Measurements from ENCODE around the gene SPDEF.

Gene SPDEF

DNA sequence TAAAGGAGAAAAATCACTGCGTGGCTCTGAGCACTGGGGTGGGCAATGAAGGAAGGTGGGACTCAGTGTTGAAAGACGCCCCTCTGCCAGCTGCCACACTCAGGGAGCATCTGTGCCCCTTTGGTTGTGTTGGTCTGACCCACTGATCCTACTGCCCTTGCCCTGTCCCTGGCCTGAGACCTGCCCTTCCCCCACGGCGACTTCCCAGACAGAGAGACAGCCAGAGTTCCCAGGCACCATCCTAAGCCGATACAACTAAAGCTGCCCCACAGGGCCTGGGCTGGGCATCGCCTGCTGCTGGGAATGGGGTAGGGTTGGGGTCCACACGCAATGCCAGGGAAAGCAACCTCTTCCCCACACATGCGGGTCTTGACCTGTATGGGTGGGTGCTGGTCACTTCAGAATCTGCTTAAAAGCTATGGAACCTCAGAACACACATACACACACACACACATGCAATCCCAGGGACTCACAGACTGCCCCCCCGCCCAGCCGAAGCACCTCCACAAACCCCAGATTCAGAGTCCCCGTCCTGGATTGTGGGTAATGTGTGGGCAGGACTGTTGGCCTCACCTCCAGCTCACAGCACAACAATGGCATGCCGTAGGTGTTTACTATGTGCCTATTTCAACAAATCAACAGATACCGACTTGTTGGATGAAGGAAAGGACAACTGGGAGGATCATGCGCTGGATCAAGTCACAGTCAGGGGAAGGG is 10.9 kb upstream of the SPDEF start:
- TF ChIP-seq, protein P1, sequence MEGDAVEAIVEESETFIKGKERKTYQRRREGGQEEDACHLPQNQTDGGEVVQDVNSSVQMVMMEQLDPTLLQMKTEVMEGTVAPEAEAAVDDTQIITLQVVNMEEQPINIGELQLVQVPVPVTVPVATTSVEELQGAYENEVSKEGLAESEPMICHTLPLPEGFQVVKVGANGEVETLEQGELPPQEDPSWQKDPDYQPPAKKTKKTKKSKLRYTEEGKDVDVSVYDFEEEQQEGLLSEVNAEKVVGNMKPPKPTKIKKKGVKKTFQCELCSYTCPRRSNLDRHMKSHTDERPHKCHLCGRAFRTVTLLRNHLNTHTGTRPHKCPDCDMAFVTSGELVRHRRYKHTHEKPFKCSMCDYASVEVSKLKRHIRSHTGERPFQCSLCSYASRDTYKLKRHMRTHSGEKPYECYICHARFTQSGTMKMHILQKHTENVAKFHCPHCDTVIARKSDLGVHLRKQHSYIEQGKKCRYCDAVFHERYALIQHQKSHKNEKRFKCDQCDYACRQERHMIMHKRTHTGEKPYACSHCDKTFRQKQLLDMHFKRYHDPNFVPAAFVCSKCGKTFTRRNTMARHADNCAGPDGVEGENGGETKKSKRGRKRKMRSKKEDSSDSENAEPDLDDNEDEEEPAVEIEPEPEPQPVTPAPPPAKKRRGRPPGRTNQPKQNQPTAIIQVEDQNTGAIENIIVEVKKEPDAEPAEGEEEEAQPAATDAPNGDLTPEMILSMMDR (IDR thresholded peaks at IDR 0.05) = no peak

DNA sequence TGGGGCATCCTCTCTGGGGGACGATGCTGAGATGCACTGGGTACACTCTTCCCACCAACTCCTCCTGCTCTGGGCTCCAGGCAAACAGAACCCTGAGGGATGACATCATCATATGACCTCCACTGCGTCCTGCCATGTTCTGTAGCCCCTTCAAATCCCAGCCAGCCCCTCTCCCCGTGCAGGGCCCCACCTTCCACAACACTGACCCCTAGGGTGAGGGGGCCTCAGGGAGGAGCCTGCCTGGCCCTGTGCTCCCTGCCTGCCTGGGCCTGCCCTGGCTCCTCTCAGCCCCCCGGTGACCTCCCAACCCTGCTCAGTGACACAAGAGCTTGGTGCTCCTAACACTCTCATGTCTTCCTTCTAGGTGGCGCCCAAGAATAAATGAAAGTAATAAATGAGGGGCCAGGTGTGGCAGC is 9.6 kb upstream of the SPDEF start:
- TF ChIP-seq, protein P1 (IDR thresholded peaks at IDR 0.05) = no peak

DNA sequence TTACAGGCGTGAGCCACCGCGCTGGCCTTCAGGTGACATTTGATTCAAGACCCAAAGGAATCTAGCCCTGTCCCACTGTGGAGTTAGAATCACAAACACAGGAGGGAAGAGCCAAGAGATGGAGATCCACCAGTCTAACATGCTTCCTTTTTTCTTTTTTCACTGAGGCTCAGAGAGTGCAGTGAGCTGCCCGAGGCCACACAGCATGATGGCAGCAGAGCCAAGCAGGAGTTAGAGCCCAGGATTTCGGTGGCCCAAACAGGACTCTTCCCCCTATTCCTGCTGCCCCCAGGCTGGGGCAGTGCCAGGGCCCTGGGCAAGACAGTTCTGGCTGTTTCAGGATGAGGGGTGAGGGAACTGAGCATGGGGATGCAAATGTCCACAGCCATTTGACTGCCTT is 8.1 kb upstream of the SPDEF start:
- TF ChIP-seq, protein P1 (IDR thresholded peaks at IDR 0.05) = no peak

DNA sequence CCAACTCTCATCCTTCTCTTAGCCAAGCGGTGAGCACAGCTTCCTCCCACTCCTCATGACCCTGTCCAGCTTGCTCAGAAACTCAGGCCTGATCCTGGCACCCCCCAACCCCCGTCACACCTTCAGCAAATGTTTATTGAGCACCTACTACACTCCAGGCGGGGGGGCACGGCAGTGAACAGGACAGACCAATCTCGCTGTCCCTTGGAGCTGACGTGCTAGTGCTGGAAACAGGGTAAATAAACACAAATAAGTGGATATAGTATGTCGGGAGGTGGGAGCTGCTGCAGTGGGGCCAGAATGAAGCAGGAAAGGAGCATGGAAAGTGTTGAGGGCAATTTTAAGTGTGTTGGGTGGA is 7.4 kb upstream of the SPDEF start:
- TF ChIP-seq, protein P1 (IDR thresholded peaks at IDR 0.05) = no peak

DNA sequence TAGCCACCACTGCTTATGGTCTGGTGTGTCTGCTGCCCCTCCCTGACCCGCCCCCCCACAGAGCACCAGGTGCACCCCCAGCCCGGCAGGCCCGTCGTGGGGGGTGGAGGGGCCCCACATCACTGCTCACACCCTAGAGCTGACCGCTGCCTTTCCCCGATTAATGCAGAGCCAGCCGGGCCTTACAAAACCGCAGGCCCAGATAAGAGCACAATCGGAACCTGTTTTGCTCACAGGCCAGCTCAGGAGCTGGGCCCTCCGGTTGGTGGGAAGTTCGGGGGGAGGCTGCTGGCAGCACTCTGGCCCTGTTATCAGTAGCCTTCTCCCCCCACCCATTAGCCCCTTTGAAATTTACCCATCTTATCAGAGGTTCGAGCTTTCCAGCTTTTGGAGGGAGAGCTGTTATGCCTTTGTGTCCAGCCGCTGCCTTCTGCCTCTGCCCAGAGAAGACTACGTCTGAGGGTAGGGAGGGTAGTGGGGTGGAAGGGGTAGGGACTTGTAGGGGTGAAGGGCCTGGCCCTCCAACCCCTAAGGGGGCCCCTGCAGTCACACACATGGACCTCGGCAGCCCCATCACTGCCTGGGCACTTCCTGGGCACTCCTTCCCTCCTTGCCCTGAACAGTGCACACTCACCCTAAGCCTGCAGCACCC is 6.9 kb upstream of the SPDEF start:
- TF ChIP-seq, protein P1 (IDR thresholded peaks at IDR 0.05) = no peak

DNA sequence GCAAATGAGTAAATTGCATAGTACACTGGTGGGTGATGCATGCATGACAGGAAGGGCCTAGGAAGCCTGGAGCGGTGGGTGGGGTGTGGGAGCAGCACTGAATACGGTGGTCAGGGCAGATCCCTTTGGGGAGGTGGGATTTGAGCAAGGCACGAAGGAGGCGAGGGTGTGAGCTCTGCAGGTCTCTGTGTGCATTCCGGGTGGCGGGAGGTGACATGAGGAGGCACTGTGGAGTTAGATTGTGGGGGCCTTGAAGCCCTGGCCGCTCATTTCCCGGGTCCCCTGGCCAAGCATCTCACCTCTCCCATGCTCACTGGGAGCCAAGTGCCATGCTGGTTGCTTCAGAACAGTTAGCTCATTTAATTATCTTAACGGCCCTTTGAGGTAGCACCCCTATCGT is 6.2 kb upstream of the SPDEF start:
- TF ChIP-seq, protein P1 (IDR thresholded peaks at IDR 0.05) = no peak

DNA sequence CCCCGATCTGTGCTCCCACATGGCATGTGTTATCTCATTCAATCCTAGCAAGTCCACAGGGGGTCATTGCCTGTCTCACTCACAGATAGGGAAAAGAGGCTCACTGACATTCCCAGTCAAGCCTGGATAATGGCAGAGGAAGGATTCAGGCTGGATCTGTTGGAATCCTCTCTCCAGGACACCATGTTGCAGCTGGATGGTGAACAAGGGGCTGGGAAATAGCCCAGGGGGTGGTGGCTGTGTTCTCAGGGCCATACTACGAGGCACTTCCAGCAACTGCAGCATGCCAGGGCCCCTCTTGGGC is 5.0 kb upstream of the SPDEF start:
- TF ChIP-seq, protein P1 (IDR thresholded peaks at IDR 0.05) = no peak

Measured in LNCAP (cell line).